ENCODE data around the gene IGHMBP2. TPM values are rescaled to one million over a fixed set of nuclear protein-coding genes. Genes with fewer than 3 reads are reported as not detected.

The IGHMBP2 gene
- total RNA-seq, 4 donors from 2014 or later, result 10.2 to 18.4 (median 11.7) TPM

DNA sequence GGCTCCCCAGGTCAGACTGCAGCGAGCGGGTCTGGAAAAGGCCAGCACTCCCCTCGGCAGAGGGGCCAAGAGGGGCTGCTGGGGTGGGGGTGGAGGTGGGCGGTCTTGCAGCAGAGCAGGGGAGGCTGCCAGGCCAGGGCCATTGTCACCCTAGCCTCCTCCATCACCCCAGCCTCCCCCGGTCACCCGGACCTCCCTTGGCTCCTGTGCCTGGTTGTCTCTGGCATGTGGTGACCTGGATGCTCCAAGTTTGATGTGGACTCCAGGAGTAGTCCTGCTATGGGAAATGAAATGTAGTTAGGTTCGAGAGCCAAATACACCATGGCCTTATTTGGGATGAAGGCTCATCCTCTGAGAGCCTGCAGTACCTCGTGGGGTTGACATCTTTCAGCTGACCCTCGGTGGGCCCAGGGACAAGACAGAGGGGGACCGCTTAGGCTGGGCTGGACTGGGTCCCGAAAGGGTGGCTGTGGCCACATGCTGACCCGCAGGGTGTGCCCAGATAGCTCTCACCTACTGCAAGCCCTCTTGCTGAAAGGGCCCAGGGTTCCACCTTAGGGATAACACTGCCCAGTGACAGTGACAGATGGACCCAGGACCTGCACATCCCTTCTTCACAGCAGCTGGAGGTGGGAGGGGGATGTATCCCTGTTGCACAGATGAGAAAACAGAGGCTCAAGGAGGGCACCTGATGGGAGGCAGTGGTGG is 53.0 kb downstream of the IGHMBP2 start:
- no peaks in the 10 kb centered on the region for H3K27me3 ChIP-seq
- H3K36me3 ChIP-seq, result no peaks in the 10 kb centered on the region
- TF ChIP-seq, protein P1, sequence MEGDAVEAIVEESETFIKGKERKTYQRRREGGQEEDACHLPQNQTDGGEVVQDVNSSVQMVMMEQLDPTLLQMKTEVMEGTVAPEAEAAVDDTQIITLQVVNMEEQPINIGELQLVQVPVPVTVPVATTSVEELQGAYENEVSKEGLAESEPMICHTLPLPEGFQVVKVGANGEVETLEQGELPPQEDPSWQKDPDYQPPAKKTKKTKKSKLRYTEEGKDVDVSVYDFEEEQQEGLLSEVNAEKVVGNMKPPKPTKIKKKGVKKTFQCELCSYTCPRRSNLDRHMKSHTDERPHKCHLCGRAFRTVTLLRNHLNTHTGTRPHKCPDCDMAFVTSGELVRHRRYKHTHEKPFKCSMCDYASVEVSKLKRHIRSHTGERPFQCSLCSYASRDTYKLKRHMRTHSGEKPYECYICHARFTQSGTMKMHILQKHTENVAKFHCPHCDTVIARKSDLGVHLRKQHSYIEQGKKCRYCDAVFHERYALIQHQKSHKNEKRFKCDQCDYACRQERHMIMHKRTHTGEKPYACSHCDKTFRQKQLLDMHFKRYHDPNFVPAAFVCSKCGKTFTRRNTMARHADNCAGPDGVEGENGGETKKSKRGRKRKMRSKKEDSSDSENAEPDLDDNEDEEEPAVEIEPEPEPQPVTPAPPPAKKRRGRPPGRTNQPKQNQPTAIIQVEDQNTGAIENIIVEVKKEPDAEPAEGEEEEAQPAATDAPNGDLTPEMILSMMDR (IDR thresholded peaks at IDR 0.05), result no peak
- TF ChIP-seq POLR2A (IDR thresholded peaks at IDR 0.05), result no peak
- H3K27ac ChIP-seq, result no peak overlapping the region
- H3K9me3 ChIP-seq, result no peaks in the 10 kb centered on the region
- DNase-seq, result no peak
- WGBS, 2 donors, result 76% methylated on average over 9 of the region's 12 CpGs; no CpG with 5 or more reads in 1 of the 2 donors
- peaks cover 5 to 9% of the 10 kb centered on the region in 2 donors for H3K4me1 ChIP-seq
- intact Hi-C loops (cut with DNase I), result no loop called here
- no peak overlapping the region for H3K4me3 ChIP-seq (replicated peaks in 1 of 3)

DNA sequence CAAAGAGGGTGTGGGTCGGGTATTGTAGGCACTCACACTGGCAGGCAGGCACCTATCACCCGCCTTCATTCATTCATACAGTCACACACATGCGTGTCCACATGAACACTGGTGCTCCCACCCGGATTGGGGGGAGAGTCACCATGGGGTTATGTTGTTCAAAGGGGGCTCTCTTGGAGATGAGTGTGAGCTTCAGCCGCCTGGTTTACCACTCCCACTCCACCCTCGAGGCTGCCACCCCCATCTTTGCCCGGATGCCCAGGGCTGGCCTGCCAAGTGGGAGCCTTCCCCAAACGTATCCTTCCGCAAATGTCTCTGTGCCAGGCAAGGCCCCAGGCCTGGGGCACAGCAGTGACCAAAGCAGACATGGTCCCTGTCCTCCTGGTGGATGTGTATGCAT is 54.5 kb downstream of the IGHMBP2 start:
- Histone ChIP-seq H3K36me3 (no peaks in the 10 kb centered on the region), H3K9me3 (no peaks in the 10 kb centered on the region), H3K27me3 (no peaks in the 10 kb centered on the region), H3K4me1 (peaks cover 5 to 9% of the 10 kb centered on the region in 2 donors), H3K4me3 (replicated peaks in 1 of 3) (no peak overlapping the region), H3K27ac (no peak overlapping the region)
- intact Hi-C loops (cut with DNase I), result no loop called here
- 90 to 94% methylated on average over 6 to 9 of the region's 9 CpGs for WGBS, 2 donors
- TF ChIP-seq POLR2A (IDR thresholded peaks at IDR 0.05), result no peak
- TF ChIP-seq, protein P1 (IDR thresholded peaks at IDR 0.05), result no peak
- DNase-seq, result no peak

DNA sequence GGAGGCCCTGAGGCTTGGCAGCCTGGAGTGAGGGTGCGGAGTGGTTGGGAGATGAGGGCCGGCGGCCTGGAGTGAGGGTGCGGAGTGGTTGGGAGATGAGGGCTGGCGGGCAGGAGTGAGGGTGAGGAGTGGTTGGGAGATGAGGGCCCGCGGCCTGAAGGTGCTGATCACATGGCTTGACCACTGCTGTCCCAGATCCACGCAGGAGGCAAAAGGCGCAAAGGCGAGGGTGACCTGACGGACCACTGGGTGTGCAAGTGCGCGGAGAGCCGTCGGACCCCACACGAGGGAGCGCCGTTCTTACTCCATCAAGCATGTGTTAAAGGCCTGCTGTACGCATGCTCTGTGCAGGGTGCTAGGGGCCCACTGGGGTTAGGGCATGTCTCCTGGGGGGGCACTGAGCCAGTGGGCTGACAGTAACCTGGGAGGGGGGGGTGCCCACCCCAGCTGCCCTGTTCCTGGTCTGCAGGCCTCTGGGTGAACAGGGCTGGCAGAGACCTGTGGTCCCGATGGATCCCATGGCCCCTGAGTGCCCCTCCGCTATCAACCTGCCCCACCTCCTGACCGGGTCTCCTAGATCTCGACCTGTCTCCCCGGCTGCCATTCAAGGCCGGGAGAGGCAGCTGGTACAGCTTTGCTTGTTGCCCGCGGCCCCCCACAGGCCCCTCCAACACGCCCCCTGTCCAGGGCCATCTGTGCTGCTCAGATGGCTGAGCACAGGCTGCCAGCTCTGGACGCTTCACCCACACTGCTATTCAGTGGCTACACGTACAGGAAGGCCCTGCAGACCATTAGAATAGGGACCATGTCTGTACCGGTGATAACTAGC is 56.0 kb downstream of the IGHMBP2 start:
- Histone ChIP-seq H3K4me3 (replicated peaks in 1 of 3) (no peak overlapping the region), H3K4me1 (peaks cover 5 to 8% of the 10 kb centered on the region in 2 donors), H3K27me3 (no peaks in the 10 kb centered on the region), H3K27ac (no peak overlapping the region), H3K9me3 (no peaks in the 10 kb centered on the region), H3K36me3 (no peaks in the 10 kb centered on the region)
- DNase-seq, result no peak
- intact Hi-C loops (cut with DNase I), result no loop called here
- no peak for TF ChIP-seq POLR2A (IDR thresholded peaks at IDR 0.05)
- TF ChIP-seq, protein P1 (IDR thresholded peaks at IDR 0.05), result no peak
- WGBS, 2 donors, result 94 to 95% methylated on average over 21 to 22 of the region's 31 CpGs

DNA sequence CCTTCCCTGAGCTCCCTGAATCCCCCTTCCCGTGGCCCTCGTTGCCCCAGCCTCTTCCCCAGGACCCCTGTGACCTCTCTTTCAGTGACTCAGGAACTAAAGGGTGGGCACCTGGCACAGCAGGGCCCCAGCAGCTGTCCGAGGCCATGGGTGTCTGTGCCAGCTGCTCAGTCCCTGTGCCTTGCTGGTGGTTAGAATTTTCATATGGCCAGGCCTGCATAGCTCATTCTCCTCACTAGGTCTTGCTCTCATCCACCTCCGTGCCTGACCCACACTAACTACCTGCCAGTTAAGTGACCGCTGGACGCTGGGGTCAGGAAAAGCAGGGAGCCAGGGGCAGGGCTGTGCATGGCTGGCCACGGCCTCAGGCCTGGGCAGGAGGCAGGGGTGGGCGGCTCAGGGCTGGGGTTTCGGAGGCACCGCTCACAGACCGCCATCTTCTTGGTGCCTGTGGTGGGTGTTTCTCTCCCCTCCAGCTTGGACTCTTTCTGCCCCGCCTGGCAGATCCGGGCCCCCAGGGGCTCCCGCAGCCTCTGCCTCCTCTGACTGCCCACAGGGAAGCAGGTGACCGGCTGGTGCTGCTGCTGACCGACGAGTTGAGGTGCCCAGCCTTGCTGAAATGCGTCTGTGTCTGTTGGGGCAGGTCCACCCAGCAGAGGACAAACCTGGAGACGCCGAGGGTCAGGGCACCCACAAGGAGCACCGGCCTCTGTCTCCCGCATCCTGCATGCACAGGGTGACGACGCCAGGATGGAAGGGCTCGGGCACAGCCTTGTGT is 56.8 kb downstream of the IGHMBP2 start:
- DNase-seq, result no peak

More for the DNA sequence above, 56.8 kb downstream of the IGHMBP2 start:
- Histone ChIP-seq H3K27me3 (no peaks in the 10 kb centered on the region), H3K4me1 (peaks cover 0 to 2% of the 10 kb centered on the region in 2 donors), H3K9me3 (no peaks in the 10 kb centered on the region), H3K27ac (no peak overlapping the region), H3K4me3 (replicated peaks in 1 of 3) (no peak overlapping the region), H3K36me3 (no peaks in the 10 kb centered on the region)
- intact Hi-C loops (cut with DNase I), result no loop called here
- TF ChIP-seq POLR2A (IDR thresholded peaks at IDR 0.05), result no peak
- TF ChIP-seq, protein P1 (IDR thresholded peaks at IDR 0.05), result no peak
- 90 to 93% methylated on average over 17 to 18 of the region's 25 CpGs for WGBS, 2 donors
